ENCODE data around the gene STK11. TPM values are rescaled to one million over a fixed set of nuclear protein-coding genes. Genes with fewer than 3 reads are reported as not detected.

The STK11 gene
- total and polyA plus RNA-seq, 10 donors = 44.0 to 107 (median 74.5) TPM

DNA sequence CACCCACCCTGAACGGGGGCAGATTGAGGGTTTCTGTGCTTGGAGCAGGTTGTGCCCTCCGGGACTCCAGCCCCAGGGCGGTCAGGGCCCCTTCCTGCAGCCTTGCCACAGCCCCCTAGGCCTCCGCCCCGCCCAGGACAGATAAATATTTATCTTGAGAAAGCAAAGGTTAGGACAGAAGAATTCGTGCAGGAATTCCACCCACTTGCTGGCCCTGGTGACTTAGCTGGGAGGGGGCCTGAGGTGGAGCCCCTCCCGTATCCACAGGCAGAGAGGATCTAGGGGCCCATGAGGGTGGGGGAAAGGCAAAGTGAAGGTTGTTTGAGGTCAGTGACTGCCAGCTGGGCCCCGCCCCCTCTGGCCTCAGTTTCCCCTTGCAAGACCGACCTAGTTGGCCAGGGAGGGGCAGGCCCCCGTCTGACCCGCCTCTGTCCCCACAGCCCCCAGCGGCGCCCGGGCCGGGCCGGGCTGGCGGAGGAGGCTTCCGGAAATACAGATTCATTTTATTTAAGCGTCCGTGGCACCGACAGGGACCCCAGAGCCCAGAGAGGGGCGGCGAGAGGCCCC is 48.0 kb downstream of the STK11 start:
- intact Hi-C loops (cut with DNase I; ENCODE audit: low total_unique reads) = no loop called here
- H3K36me3 ChIP-seq = peaks cover 8 to 80% (median 61%) of the 10 kb centered on the region in 6 donors
- no peaks in the 10 kb centered on the region for H3K27me3 ChIP-seq (replicated peaks in 1 of 7)
- peak overlapping the region; percentile 91 to 99 (median 98) for H3K4me3 ChIP-seq
- peak; percentile 86 for DNase-seq
- H3K4me1 ChIP-seq = peaks cover 53 to 76% (median 73%) of the 10 kb centered on the region in 6 donors
- H3K27ac ChIP-seq = peak overlapping the region; percentile 95 to 100 (median 99)
- 13 to 36% (median 21%) methylated on average over 17 to 23 of the region's 23 CpGs for WGBS, 5 donors
- TF ChIP-seq, protein P1, sequence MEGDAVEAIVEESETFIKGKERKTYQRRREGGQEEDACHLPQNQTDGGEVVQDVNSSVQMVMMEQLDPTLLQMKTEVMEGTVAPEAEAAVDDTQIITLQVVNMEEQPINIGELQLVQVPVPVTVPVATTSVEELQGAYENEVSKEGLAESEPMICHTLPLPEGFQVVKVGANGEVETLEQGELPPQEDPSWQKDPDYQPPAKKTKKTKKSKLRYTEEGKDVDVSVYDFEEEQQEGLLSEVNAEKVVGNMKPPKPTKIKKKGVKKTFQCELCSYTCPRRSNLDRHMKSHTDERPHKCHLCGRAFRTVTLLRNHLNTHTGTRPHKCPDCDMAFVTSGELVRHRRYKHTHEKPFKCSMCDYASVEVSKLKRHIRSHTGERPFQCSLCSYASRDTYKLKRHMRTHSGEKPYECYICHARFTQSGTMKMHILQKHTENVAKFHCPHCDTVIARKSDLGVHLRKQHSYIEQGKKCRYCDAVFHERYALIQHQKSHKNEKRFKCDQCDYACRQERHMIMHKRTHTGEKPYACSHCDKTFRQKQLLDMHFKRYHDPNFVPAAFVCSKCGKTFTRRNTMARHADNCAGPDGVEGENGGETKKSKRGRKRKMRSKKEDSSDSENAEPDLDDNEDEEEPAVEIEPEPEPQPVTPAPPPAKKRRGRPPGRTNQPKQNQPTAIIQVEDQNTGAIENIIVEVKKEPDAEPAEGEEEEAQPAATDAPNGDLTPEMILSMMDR (IDR thresholded peaks at IDR 0.05 in 8 of 11, conservative IDR thresholded peaks at IDR 0.05 in 3 of 11) = no peak
- TF ChIP-seq POLR2A (IDR thresholded peaks at IDR 0.05) (no peak), POLR2AphosphoS5 (IDR thresholded peaks at IDR 0.05) (no peak)
- no peaks in the 10 kb centered on the region for H3K9me3 ChIP-seq

DNA sequence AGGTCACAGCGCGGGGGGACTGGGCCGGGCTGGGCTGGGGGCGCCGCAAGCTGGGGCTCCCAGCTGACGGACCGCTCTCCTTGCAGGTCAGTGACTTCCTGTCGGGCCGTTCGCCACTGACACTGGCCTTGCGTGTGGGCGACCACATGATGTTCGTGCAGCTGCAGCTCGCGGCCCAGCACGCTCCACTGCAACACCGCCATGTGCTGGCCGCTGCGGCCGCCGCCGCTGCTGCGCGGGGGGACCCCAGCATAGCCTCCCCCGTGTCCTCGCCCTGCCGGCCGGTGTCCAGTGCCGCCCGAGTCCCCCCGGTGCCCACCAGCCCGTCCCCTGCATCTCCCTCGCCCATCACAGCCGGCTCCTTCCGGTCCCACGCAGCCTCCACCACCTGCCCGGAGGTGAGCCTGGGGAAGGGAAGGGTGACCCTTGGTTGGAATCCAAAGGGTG is 48.5 kb downstream of the STK11 start:
- intact Hi-C loops (cut with DNase I; ENCODE audit: low total_unique reads) = no loop called here
- Histone ChIP-seq H3K27ac (peak overlapping the region; percentile 95 to 100 (median 99)), H3K9me3 (no peaks in the 10 kb centered on the region), H3K4me1 (peaks cover 57 to 81% (median 78%) of the 10 kb centered on the region in 6 donors), H3K36me3 (peaks cover 8 to 84% (median 61%) of the 10 kb centered on the region in 6 donors), H3K27me3 (replicated peaks in 1 of 7) (no peaks in the 10 kb centered on the region), H3K4me3 (peak overlapping the region; percentile 91 to 99 (median 98))
- TF ChIP-seq, protein P1 (IDR thresholded peaks at IDR 0.05 in 8 of 11, conservative IDR thresholded peaks at IDR 0.05 in 3 of 11) = no peak
- TF ChIP-seq POLR2AphosphoS5 (IDR thresholded peaks at IDR 0.05) = peak; percentile 18 to 85 (median 80)
- no peak for TF ChIP-seq POLR2A (IDR thresholded peaks at IDR 0.05)
- DNase-seq = peak; percentile 90
- 29 to 84% (median 65%) methylated on average over 17 to 37 of the region's 37 CpGs for WGBS, 5 donors

DNA sequence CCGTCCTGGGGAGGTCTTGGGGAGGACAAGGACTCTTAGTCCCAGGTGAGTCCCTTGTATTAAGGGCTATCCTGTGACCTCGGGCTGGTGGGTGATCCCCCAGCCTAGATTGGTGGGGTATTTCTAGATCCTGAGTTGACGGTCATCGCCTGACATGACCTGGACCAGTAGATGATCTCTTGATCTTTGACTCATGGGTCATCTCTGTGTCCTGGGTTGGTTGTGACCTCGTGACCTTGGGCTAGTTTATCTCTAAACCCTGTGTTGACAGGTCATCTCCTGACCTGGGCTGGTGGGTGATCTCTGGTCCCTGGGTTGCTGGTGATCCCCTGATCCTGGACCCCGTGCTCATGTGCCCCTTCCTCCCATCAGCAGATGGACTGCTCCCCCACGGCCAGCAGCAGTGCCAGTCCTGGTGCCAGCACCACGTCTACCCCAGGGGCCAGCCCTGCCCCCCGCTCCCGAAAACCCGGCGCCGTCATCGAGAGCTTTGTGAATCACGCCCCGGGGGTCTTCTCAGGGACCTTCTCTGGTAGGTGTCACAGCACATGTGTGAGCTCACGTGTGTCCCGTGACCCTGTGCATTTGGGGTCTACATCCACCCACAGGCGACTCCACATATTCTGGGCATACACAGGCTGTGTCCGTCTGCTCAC is 49.1 kb downstream of the STK11 start:
- TF ChIP-seq, protein P1 (IDR thresholded peaks at IDR 0.05 in 8 of 11, conservative IDR thresholded peaks at IDR 0.05 in 3 of 11) = no peak
- TF ChIP-seq POLR2A (IDR thresholded peaks at IDR 0.05) = no peak
- peak in 2 of 3 donors; percentile 6 to 16 for TF ChIP-seq POLR2AphosphoS5 (IDR thresholded peaks at IDR 0.05)
- H3K4me1 ChIP-seq = peaks cover 62 to 87% (median 83%) of the 10 kb centered on the region in 6 donors
- H3K36me3 ChIP-seq = peaks cover 8 to 84% (median 61%) of the 10 kb centered on the region in 6 donors
- DNase-seq = peak; percentile 83
- H3K9me3 ChIP-seq = no peaks in the 10 kb centered on the region
- 78 to 95% (median 83%) methylated on average over 18 to 20 of the region's 20 CpGs for WGBS, 5 donors
- peak overlapping the region; percentile 95 to 100 (median 99) for H3K27ac ChIP-seq
- H3K4me3 ChIP-seq = peak overlapping the region in 7 of 8 donors; percentile 91 to 99 (median 98)
- no peaks in the 10 kb centered on the region for H3K27me3 ChIP-seq (replicated peaks in 1 of 7)
- intact Hi-C loops (cut with DNase I; ENCODE audit: low total_unique reads) = no loop called here
